MG63 (cell line): ENCODE measurements around the gene MAPKAP1. TPM values are rescaled to one million over a fixed set of nuclear protein-coding genes. Genes with fewer than 3 reads are reported as not detected.

Experiments used
- DNase-seq: peaks from one replicate; pipeline ENCODE4 v3.0.0-alpha.2; 2020
- H3K27me3 ChIP-seq: fragments of 250-450 bp; sonication (Bioruptor Pico); 2 replicates; pipeline ENCODE4 v1.5.1; 2020; ENCODE audit warnings: mild to moderate bottlenecking, moderate library complexity
- H3K36me3 ChIP-seq: fragments of 250-450 bp; sonication (Bioruptor Pico); 2 replicates; pipeline ENCODE4 v1.5.1; 2020; ENCODE audit warnings: mild to moderate bottlenecking, moderate library complexity
- H3K4me3 ChIP-seq: fragments of 250-450 bp; sonication (Bioruptor Pico); 2 replicates; pipeline ENCODE4 v1.5.1; 2020; ENCODE audit warnings: mild to moderate bottlenecking, moderate library complexity
- H3K9me3 ChIP-seq: fragments of 250-450 bp; sonication (Bioruptor Pico); 2 replicates; pipeline ENCODE4 v1.5.1; 2020; ENCODE audit warnings: mild to moderate bottlenecking, moderate library complexity
- total RNA-seq: library from RNA; depleted of rRNA; stranded (reverse); fragments of >200 nt; shearing (Covaris generic); gene quantifications from 2 replicates; pipeline ENCODE4 v1.2.3, GENCODE V29; 2014; ENCODE audit warnings: low replicate concordance

Gene MAPKAP1
- total RNA-seq, 1 experiment from 2014 or later = 91.7 TPM

DNA sequence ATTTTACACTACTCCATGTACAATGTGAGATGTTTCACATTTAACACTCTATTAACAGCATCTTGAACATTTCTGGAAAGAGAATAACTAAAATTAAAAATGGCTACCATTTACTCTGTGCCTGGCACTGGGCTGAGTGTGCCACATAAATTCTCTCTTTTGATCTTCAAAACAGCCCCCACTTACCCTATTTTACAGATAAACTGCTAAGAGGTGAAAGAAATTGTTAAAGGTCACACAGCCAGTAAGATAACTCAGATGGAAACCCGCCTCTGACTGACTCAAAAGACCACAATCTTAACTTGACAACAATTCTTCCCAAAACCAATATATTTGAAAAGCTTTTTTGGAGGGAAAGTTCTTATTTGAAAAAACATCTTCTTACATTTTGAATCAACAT is 97.3 kb downstream of the MAPKAP1 start:
- H3K9me3 ChIP-seq = no peaks in the 10 kb centered on the region
- H3K4me3 ChIP-seq = no peak overlapping the region
- H3K36me3 ChIP-seq = no peaks in the 10 kb centered on the region
- no peak for DNase-seq
- no peaks in the 10 kb centered on the region for H3K27me3 ChIP-seq

DNA sequence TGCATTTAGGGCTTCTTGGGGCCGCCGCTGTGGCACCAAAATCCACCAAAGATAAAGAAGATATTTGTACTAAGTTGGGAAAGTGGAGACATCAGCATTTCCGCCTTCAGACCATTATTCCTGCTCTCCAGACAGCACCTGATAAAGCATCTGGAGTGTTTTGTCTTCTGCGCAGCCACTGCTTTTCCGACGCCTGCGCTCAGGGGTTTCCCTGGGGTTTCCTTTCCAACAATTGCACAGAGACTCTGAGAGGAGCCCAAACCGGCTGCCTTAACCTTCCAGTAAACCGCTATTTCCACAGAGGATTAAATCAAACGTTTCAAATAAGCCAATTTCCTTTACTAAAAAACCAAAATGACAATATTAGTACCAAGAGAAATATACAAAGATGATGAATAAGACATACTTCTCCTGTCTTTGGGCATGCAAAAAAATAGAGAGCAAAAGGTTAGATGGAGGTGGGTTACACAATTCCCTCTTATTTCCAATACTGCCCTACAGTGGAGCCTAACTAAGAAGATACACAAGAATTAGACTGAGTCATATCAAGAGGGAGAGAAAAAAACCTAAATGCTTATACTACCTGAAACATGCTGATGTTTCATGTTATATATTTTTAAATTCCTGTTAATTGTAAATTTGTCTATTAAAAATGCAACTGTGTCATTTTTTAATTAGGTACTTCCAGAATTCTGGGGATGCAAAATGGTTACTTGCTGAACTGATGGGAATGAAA is 98.4 kb downstream of the MAPKAP1 start:
- Histone ChIP-seq H3K36me3 (no peaks in the 10 kb centered on the region), H3K9me3 (no peaks in the 10 kb centered on the region)
- DNase-seq = no peak

DNA sequence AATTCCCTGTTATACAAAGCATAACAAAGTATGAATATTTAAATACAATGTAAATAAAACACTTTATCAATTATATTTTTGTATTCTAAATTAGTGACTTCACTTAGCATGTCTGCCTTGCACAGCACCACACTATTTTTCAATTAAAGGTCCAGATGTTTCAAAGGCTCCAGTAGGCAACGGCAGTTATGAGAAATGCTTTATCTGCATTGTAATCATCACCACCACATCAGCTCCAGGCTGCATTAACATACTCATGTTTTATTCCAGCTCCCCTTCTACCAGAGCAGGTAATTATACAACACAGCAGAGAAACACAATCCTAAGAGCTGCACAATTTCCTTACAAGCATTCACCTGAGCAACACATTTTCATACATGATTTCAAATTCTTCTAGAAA is 102.8 kb downstream of the MAPKAP1 start:
- Histone ChIP-seq H3K4me3 (no peak overlapping the region), H3K9me3 (no peaks in the 10 kb centered on the region), H3K36me3 (no peaks in the 10 kb centered on the region), H3K27me3 (no peaks in the 10 kb centered on the region)
- no peak for DNase-seq

More for the DNA sequence above, 98.4 kb downstream of the MAPKAP1 start:
- Histone ChIP-seq H3K27me3 (no peaks in the 10 kb centered on the region), H3K4me3 (no peak overlapping the region)

DNA sequence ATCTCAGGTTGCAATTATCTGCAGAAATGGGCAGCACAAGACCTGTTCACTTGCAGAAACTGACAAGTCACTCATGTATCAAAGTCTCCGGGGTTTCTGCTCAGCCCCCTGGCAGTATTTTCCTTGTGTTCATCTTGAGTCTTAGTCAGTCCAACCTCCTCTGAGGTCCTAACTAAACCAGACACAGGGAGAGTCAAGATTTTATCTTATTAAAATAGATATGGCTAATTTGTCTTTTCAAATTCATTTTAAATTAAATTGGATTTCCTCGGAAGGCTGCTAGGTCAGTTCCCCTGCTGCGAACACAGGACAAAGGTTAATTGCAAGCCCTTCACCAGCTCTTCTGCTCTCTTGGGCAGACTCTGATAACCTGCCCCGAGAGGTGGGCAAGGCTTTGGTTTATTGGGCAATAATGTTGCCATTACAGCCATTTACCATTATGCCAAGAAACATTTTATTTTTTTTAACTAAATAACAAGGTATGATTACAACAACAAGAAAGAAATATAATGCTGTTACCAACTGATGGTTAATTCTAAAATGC is 103.5 kb downstream of the MAPKAP1 start:
- DNase-seq = no peak
- Histone ChIP-seq H3K27me3 (no peaks in the 10 kb centered on the region), H3K4me3 (no peak overlapping the region), H3K9me3 (no peaks in the 10 kb centered on the region), H3K36me3 (no peaks in the 10 kb centered on the region)

DNA sequence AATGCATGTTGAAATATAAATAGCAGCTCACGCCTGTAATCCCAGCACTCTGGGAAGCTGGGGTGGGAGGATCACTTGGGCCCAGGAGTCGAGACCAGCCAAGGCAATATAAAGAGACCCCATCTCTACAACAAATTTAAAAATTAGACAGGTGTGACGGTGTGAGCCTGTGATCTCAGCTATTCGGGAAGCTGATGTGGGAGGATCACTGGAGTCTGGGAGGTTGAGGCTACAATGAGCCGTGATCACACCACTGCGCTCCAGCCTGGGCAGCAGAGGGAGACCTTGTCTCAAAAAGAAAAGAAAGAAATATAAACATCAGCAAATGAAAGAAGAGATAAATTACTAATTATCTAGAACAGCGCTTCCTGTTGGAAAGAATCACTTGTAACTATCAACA is 105.0 kb downstream of the MAPKAP1 start:
- Histone ChIP-seq H3K9me3 (no peaks in the 10 kb centered on the region), H3K27me3 (no peaks in the 10 kb centered on the region), H3K36me3 (no peaks in the 10 kb centered on the region), H3K4me3 (no peak overlapping the region)
- DNase-seq = no peak

DNA sequence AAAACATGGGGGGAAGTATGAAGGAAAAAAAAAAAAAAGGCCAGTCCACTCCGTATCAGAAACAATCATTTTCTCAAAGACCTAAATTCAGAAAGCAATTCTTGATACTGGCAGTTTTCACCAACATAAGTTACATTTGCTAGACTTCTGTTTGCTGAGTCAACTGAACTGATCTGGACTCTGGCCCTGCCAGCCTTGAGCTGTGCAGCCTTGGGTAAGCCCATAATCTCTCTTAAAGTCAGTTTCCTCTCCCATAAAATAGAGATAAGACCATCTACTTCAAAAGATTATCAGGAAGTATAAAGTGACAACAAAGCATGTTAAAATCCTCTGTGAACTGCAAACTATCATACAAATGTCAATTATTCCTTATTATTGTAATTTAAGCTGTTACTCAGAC is 106.8 kb downstream of the MAPKAP1 start:
- no peaks in the 10 kb centered on the region for H3K27me3 ChIP-seq
- no peak for DNase-seq
- H3K4me3 ChIP-seq = no peak overlapping the region
- no peaks in the 10 kb centered on the region for H3K9me3 ChIP-seq
- no peaks in the 10 kb centered on the region for H3K36me3 ChIP-seq

DNA sequence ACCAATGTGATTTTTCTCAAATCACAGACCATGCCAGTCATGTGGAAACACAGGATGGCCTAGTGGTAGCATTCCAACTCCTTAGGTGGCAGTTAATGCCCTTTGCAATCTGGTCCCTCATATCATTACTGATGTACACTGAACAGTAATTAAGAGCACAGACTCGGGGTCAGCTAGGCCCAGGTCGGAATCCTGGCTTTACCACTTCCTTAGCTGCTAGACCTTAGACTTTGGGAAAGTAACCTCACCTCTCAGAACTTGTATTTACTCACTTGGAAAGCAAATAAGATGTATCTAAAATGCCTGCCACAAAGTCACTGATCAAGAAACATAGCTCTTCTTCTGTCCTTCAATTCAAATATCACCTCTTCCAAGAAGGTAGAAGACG is 112.8 kb downstream of the MAPKAP1 start:
- no peak for DNase-seq

DNA sequence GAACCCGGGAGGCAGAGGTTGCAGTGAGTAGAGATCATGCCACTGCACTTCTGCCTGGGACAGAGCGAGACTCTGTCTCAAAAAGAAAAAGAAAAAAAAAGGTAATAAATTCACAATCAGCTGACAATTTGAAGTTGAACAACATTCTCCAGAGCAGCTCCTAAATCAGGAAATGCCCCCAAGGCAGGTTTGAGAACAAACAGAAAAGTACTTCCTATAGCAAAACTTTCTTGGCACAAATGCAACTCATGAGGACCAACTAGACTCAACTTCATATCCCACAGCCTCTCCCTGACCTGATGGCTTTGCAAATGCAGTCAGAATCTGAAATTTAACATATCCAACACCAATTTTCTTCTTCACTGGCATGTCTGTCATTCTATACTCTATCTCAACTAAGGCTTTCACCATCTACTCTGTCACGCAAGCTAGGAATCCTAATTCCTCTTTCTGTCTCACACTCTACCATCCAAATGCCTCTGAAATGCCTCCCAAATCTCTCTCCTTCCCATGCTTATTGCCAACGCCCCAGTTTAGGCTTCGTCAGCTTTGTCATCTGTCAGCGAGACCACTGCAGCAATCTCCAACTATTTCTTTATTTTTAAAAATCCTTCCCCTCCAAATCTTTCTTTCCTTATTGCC is 113.3 kb downstream of the MAPKAP1 start:
- H3K9me3 ChIP-seq = no peaks in the 10 kb centered on the region
- no peak overlapping the region for H3K4me3 ChIP-seq
- H3K36me3 ChIP-seq = no peaks in the 10 kb centered on the region
- H3K27me3 ChIP-seq = no peaks in the 10 kb centered on the region
- no peak for DNase-seq

More for the DNA sequence above, 112.8 kb downstream of the MAPKAP1 start:
- H3K4me3 ChIP-seq = no peak overlapping the region
- H3K27me3 ChIP-seq = no peaks in the 10 kb centered on the region
- H3K9me3 ChIP-seq = no peaks in the 10 kb centered on the region
- H3K36me3 ChIP-seq = no peaks in the 10 kb centered on the region

DNA sequence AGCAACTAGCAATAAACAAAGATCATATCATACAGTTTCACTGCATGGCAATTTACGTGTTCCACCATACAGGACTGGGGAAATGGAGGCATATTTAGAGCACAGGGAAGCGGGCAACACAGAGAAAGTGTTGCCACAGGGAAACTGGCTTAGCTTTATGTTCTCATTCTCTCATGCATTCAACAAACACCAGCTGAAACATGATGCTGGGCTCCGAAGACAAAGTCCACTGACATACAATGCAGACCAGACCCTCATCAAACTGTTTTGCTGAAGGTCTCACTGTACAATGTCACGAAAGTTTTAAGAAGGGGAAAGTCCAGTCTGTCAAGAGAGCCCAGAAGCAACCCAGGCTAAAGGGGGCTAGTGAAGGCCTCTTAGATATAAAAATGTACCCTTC is 115.1 kb downstream of the MAPKAP1 start:
- no peak overlapping the region for H3K4me3 ChIP-seq
- H3K27me3 ChIP-seq = no peaks in the 10 kb centered on the region
- H3K36me3 ChIP-seq = no peaks in the 10 kb centered on the region
- no peak for DNase-seq
- no peaks in the 10 kb centered on the region for H3K9me3 ChIP-seq

DNA sequence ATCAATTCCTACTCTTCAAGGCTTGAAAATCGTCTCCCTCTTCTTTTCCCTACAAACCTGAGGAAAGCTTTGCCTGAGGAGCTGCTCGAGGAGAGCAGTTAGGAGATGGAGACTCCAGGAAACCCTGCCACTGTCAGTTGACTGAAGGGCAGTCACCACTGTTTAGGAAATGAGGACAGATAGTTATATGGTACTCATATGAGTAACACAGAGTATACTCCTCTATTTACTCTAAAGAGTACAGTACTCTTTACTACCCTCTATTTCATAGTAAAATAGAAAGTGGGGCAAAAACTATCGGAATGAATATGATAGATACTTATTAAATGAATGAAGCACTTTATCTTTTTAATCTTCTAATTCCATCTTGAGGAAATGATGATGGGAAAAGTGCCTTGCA is 115.8 kb downstream of the MAPKAP1 start:
- no peaks in the 10 kb centered on the region for H3K9me3 ChIP-seq
- no peak for DNase-seq

DNA sequence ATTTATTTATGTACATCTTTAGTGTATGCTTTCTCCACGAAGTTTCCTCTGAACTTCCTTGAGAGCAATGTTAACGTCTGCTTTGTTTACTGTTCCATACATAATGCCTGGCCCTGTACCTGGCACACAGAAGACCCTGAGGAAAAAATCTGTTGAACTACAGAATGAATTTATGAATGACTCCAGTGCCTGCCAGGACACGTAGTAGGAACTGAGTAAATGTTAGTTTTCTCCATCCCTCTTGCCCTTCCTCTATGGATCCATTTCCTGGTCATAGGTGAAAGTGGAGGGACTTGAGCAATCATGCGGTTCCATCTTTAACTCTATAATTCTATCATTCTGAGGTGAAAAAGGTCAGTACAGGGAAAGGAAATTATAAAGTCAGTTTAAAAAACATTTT is 117.7 kb downstream of the MAPKAP1 start:
- no peaks in the 10 kb centered on the region for H3K9me3 ChIP-seq
- no peak for DNase-seq
- H3K36me3 ChIP-seq = no peaks in the 10 kb centered on the region
- H3K4me3 ChIP-seq = no peak overlapping the region
- no peaks in the 10 kb centered on the region for H3K27me3 ChIP-seq

More for the DNA sequence above, 115.8 kb downstream of the MAPKAP1 start:
- Histone ChIP-seq H3K36me3 (no peaks in the 10 kb centered on the region), H3K4me3 (no peak overlapping the region), H3K27me3 (no peaks in the 10 kb centered on the region)

DNA sequence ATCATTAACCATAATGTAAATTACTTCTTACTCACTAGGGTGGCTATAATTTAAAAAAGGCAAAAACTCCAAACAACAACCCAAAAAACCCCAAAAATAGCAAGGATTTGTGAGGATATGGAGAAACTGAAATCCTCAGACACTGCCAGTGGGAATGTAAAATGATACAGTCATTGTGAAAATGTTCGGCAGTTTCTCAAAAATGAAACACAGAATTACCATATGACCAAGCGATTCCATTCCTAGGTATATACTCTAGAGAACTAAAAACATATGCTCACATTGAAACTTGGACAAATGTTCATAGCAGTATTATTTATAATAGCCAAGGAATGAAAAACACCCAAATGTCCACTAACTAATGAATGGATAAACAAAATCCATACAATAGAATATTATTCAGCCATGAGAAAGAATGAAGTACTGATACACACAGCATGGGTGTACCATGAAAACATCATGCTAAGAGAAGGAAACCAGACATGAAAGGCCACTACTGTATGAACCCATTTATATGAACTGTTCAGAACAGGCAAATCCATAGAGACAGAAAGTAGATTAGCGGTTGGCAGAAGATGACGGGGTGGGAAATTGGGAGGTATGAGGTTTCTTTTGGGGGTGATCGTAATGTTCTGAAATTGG is 119.1 kb downstream of the MAPKAP1 start:
- Histone ChIP-seq H3K9me3 (no peaks in the 10 kb centered on the region), H3K36me3 (no peaks in the 10 kb centered on the region), H3K4me3 (no peak overlapping the region), H3K27me3 (no peaks in the 10 kb centered on the region)
- no peak for DNase-seq

DNA sequence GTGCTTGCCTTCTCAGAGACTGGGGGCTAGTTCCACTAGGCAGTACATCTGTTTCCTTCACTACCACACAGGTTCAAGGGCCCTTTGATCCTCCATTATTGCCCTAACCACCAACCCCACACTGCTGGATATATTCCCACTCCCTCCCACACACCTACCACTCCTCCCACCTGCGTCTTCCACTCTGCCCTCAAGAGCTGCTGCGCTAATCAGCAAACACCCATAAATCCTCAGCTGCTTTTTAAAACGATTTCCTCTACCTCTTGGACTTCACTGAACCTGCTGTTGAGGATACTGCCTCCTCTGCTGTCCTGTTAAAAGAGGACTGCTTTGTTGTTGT is 120.9 kb downstream of the MAPKAP1 start:
- DNase-seq = no peak
- Histone ChIP-seq H3K9me3 (no peaks in the 10 kb centered on the region), H3K27me3 (no peaks in the 10 kb centered on the region), H3K4me3 (no peak overlapping the region), H3K36me3 (no peaks in the 10 kb centered on the region)

DNA sequence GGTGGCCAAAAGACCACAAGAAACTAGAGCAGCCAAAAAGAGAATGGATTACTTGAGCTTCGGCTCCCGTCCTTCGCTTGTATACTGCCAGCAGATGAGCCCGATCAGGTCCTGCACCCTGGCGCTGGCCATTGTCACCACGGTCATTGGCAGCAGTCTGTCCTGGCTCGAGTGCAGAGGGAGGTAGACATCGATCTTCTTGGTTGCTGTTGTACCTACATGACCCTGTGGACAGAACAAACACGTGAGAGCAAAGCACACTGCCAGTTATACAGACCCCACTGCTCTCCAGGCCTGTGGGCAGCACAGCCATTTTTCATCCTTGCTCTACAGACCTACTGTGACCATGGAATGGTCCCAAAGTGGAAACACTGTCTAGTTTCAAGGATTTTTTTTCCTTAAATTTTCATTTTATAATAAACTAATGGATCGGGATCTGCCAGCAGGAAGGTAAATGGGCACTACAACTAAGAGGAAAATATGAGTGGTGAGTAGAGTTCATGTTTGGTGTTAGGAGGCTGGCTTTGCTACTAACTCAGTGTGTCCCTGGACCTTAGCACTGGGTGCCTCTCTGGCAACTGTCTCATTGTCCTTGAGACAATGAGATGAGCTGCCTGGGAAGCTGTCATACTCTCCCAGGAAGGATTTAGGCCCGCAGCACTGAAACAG is 121.4 kb downstream of the MAPKAP1 start:
- no peaks in the 10 kb centered on the region for H3K27me3 ChIP-seq
- H3K9me3 ChIP-seq = no peaks in the 10 kb centered on the region
- H3K36me3 ChIP-seq = no peaks in the 10 kb centered on the region

DNA sequence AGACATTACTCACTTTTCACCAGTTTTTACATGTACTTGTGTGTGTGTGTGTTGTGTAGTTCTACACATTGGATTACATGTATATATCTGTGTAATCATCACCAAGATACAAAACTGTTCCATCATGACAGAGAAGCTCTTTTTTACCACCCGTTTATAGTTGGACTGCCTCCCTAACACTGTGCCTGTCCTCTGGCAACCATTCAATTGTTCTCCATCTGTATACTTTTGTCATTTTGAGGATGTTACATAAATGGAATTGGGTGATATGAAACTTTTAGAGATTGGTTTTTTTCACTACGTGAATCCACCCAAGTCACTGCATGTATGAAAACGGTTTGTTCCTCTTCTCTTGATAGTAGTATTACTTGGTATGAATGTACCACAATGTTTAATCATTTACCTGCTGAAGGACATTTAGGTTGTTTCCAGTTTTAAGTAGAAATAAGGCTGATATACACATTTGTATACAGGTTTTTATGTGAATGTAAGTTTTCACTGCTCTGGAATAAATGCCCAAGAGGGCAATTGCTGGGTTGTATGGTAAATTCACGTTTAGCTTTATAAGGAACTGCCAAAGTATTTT is 126.2 kb downstream of the MAPKAP1 start:
- Histone ChIP-seq H3K36me3 (peaks cover 5% of the 10 kb centered on the region; the same call in 1 of the 2 replicates), H3K4me3 (no peak overlapping the region), H3K27me3 (no peaks in the 10 kb centered on the region), H3K9me3 (no peaks in the 10 kb centered on the region)
- DNase-seq = no peak

More for the DNA sequence above, 121.4 kb downstream of the MAPKAP1 start:
- no peak overlapping the region for H3K4me3 ChIP-seq
- DNase-seq = no peak

DNA sequence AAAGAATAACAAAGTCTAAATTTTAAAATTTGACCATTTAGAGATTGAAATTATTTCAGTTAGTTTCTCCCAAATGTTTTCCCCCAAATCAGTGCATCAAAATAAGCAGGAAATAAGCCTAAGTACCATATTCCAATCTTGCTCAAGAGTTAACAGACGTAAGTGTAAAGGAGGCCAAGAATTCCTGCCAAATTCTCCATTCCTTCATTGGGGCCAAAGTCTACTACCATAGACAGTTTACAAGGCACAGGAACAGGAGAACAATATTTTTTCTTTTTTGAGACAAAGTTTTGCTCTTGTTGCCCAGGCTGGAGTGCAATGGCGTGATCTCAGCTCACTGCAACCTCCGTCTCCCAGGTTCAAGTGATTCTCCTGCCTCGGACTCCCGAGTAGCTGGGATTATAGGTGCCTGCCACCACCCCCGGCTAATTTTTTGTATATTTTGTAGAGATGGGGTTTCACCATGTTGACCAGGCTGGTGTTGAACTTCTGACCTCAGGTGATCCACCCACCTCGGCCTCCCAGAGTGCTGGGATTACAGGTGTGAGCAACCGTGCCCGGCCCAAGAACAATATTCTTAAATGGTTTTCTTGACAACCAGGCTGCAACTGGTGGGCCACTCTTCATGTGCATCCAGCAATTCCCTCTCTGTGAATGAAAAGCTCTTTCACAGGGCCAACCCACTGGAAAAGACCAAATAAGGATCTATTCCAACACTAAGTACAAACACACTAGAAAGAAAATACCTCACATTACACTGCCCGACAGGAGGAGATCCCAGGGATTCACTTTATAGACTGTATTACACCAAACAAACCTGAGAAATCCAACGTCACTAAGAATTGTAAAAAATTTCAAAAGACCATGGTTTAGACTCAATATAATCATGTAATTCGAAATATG is 127.7 kb downstream of the MAPKAP1 start:
- DNase-seq = no peak
- Histone ChIP-seq H3K27me3 (no peaks in the 10 kb centered on the region), H3K4me3 (no peak overlapping the region), H3K36me3 (peaks cover 5% of the 10 kb centered on the region; the same call in 1 of the 2 replicates), H3K9me3 (no peaks in the 10 kb centered on the region)
